Gastrocnemius medialis (tissue), 4 donors: ENCODE measurements around the gene PSD4. TPM values are rescaled to one million over a fixed set of nuclear protein-coding genes. Genes with fewer than 3 reads are reported as not detected.
"Not testable (repeated sequence)": the region's sequence is repeated elsewhere in the genome, so short reads cannot be mapped to it uniquely, and the experiment has no call there.

Experiments
- ATAC-seq, 2 donors: fragments of 150-250 bp; one replicate each; pipeline ENCODE4 v1.9.1; 2016
- DNase-seq, 2 donors: peaks; one replicate each; pipeline ENCODE4 v3.0.0-alpha.2; 2019
- H3K27ac ChIP-seq, 4 donors: fragments of 200-600 bp; sonication (generic); 1 replicate in 1 of 4; 2 replicates in 3 of 4; pipeline ENCODE4 v1.5.1; 2016 to 2018; ENCODE audit warnings: mild to moderate bottlenecking in 2 of 4, moderate library complexity in 1 of 4
- H3K27me3 ChIP-seq, 3 donors: fragments of 200-600 bp; sonication (generic) in 2 of 3; 1 replicate in 1 of 3; 2 replicates in 2 of 3; pipeline versions ENCODE4 v1.5.1 to v1.6.0; 2016 to 2019; ENCODE audit warnings: mild to moderate bottlenecking in 1 of 3, moderate library complexity in 1 of 3
- H3K36me3 ChIP-seq, 2 donors: fragments of 200-600 bp; sonication (generic) in 1 of 2; one replicate each; pipeline ENCODE4 v1.5.1; 2017 to 2018
- H3K4me1 ChIP-seq, 2 donors: fragments of 200-600 bp; sonication (generic) in 1 of 2; one replicate each; pipeline ENCODE4 v1.5.1; 2016 to 2017; ENCODE audit warnings: mild to moderate bottlenecking in 2 of 2
- H3K4me3 ChIP-seq, 4 donors: fragments of 200-600 bp; sonication (generic) in 3 of 4; 1 replicate in 1 of 4; 2 replicates in 3 of 4; pipeline ENCODE4 v1.5.1; 2016 to 2019; ENCODE audit warnings: mild to moderate bottlenecking in 2 of 4
- H3K9me3 ChIP-seq, 3 donors: fragments of 200-600 bp; sonication (generic) in 2 of 3; 1 replicate in 1 of 3; 2 replicates in 2 of 3; pipeline ENCODE4 v1.5.1; 2016 to 2019
- CTCF ChIP-seq, 5 experiments: fragments of 450-650 bp in 3 of 5; fragments of 200-600 bp in 2 of 5; sonication (generic) in 2 of 5; IDR thresholded peaks in 4 of 5; conservative IDR thresholded peaks in 1 of 5; 1 replicate in 4 of 5; 2 replicates in 1 of 5; pipeline ENCODE4 v1.5.1; 2016 to 2019; ENCODE audit warnings: antibody characterized with exemption in 5 of 5, mild to moderate bottlenecking in 3 of 5, moderate library complexity in 3 of 5
- POLR2A ChIP-seq, 2 donors: fragments of 450-650 bp; IDR thresholded peaks; one replicate each; pipeline ENCODE4 v1.6.1; 2017; ENCODE audit warnings: antibody characterized with exemption in 2 of 2, mild to moderate bottlenecking in 2 of 2, moderate library complexity in 2 of 2
- in situ Hi-C, 4 donors: fragments of 200-750 bp; cut with MboI; loops; one replicate each; pipeline versions ENCODE4 v1.15.0 to v1.8.0; 2017; ENCODE audit warnings: low sequenced_read_pairs in 4 of 4
- intact Hi-C: fragments of 100-400 bp; cut with DNase I; formaldehyde crosslinking; loops from one replicate; pipeline ENCODE4 v1.15.1; 2023; ENCODE audit warnings: low total_unique reads
- total RNA-seq, 4 donors: library from RNA; depleted of rRNA; stranded (reverse); fragments of >200 nt; gene quantifications; one replicate each; pipeline versions ENCODE4 v1.1.0 to v1.2.3, GENCODE V29; 2016

PSD4 gene
- total RNA-seq, 4 donors from 2014 or later: 0.32 to 1.3 (median 1.2) TPM

GRCh38 chr2:113235347-113236226, 61.8 kb downstream of the PSD4 start:
- intact Hi-C loops, in situ Hi-C loops, H3K9me3 ChIP-seq, H3K36me3 ChIP-seq, H3K27me3 ChIP-seq: not testable (repeated sequence)
- peak overlapping the region; percentile 31 to 62 (median 52) for H3K4me3 ChIP-seq
- TF ChIP-seq POLR2A (IDR thresholded peaks at IDR 0.05): peak; percentile 31 to 75
- ATAC-seq (peak; percentile 58 to 59), DNase-seq (peak in 1 of 2 donors; percentile 67)
- peaks cover 0 to 16% of the 10 kb centered on the region in 2 donors for H3K4me1 ChIP-seq
- peak overlapping the region; percentile 10 to 76 (median 73) for H3K27ac ChIP-seq

GRCh38 chr2:113236367-113237159, 62.8 kb downstream of the PSD4 start:
- intact Hi-C loops (no loop called here), in situ Hi-C loops (no loop called here)
- no peak for TF ChIP-seq CTCF (IDR thresholded peaks at IDR 0.05 in 4 of 5, conservative IDR thresholded peaks at IDR 0.05 in 1 of 5)
- no peak for TF ChIP-seq POLR2A (IDR thresholded peaks at IDR 0.05)
- H3K36me3 ChIP-seq: no peaks in the 10 kb centered on the region
- ATAC-seq: no peak
- peaks cover 5 to 24% of the 10 kb centered on the region in 2 donors for H3K4me1 ChIP-seq
- H3K4me3 ChIP-seq: peak overlapping the region in 3 of 4 donors; percentile 46 to 62 (median 58)
- peak in 1 of 2 donors; percentile 32 for DNase-seq
- peak overlapping the region in 3 of 4 donors; percentile 52 to 74 (median 72) for H3K27ac ChIP-seq
- no peaks in the 10 kb centered on the region for H3K9me3 ChIP-seq
- no peaks in the 10 kb centered on the region for H3K27me3 ChIP-seq

- Histone ChIP-seq H3K36me3 (no peaks in the 10 kb centered on the region), H3K27me3 (no peaks in the 10 kb centered on the region), H3K9me3 (no peaks in the 10 kb centered on the region), H3K4me1 (peaks cover 7 to 29% of the 10 kb centered on the region in 2 donors), H3K27ac (peak overlapping the region in 1 of 4 donors; percentile 74), H3K4me3 (no peak overlapping the region)
- DNase-seq (no peak), ATAC-seq (no peak)
- TF ChIP-seq POLR2A (IDR thresholded peaks at IDR 0.05) (no peak), CTCF (IDR thresholded peaks at IDR 0.05 in 4 of 5, conservative IDR thresholded peaks at IDR 0.05 in 1 of 5) (no peak)
- intact Hi-C loops: no loop called here
- in situ Hi-C loops: no loop called here
Measured at GRCh38 chr2:113237604-113238160, 63.9 kb downstream of the PSD4 start.

GRCh38 chr2:113238871-113239839, 65.4 kb downstream of the PSD4 start:
- H3K27ac ChIP-seq: peak overlapping the region in 3 of 4 donors; percentile 77 to 86 (median 84)
- ATAC-seq: no peak

More at GRCh38 chr2:113238871-113239839, 65.4 kb downstream of the PSD4 start:
- DNase-seq: no peak
- no peak for TF ChIP-seq POLR2A (IDR thresholded peaks at IDR 0.05)
- no peak for TF ChIP-seq CTCF (IDR thresholded peaks at IDR 0.05 in 4 of 5, conservative IDR thresholded peaks at IDR 0.05 in 1 of 5)
- H3K4me3 ChIP-seq: no peak overlapping the region
- no peaks in the 10 kb centered on the region for H3K9me3 ChIP-seq
- no peaks in the 10 kb centered on the region for H3K36me3 ChIP-seq
- in situ Hi-C loops: no loop called here
- intact Hi-C loops: no loop called here
- H3K27me3 ChIP-seq: no peaks in the 10 kb centered on the region
- H3K4me1 ChIP-seq: peaks cover 7 to 29% of the 10 kb centered on the region in 2 donors
